ENCODE results near the gene LIMK2.

DNA sequence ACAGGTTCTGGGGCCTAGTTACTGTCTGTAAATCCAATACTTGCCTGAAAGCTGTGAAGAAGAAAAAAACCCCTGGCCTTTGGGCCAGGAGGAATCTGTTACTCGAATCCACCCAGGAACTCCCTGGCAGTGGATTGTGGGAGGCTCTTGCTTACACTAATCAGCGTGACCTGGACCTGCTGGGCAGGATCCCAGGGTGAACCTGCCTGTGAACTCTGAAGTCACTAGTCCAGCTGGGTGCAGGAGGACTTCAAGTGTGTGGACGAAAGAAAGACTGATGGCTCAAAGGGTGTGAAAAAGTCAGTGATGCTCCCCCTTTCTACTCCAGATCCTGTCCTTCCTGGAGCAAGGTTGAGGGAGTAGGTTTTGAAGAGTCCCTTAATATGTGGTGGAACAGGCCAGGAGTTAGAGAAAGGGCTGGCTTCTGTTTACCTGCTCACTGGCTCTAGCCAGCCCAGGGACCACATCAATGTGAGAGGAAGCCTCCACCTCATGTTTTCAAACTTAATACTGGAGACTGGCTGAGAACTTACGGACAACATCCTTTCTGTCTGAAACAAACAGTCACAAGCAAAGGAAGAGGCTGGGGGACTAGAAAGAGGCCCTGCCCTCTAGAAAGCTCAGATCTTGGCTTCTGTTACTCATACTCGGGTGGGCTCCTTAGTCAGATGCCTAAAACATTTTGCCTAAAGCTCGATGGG, 66.7 kb downstream of the LIMK2 start:
- TF ChIP-seq, protein P1, sequence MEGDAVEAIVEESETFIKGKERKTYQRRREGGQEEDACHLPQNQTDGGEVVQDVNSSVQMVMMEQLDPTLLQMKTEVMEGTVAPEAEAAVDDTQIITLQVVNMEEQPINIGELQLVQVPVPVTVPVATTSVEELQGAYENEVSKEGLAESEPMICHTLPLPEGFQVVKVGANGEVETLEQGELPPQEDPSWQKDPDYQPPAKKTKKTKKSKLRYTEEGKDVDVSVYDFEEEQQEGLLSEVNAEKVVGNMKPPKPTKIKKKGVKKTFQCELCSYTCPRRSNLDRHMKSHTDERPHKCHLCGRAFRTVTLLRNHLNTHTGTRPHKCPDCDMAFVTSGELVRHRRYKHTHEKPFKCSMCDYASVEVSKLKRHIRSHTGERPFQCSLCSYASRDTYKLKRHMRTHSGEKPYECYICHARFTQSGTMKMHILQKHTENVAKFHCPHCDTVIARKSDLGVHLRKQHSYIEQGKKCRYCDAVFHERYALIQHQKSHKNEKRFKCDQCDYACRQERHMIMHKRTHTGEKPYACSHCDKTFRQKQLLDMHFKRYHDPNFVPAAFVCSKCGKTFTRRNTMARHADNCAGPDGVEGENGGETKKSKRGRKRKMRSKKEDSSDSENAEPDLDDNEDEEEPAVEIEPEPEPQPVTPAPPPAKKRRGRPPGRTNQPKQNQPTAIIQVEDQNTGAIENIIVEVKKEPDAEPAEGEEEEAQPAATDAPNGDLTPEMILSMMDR (IDR thresholded peaks at IDR 0.05), result no peak
- TF ChIP-seq POLR2AphosphoS5 (IDR thresholded peaks at IDR 0.05), result no peak

Measured in prostate gland (tissue), 2 donors.